GM12878 (cell line): ENCODE measurements around the gene CAB39L.

Experiments used
- BACH1 ChIP-seq: fragments of 450-650 bp; IDR thresholded peaks from 2 replicates; pipeline ENCODE4 v1.6.1; 2017; ENCODE audit warnings: mild to moderate bottlenecking, borderline replicate concordance
- CEBPB ChIP-seq, 2 experiments: fragments of 150-350 bp in 1 of 2; IDR thresholded peaks; 2 replicates each; pipeline ENCODE4 v1.6.1; 2012 to 2014; ENCODE audit warnings: low read depth in 2 of 2, low read length in 2 of 2, borderline replicate concordance in 1 of 2, inconsistent platforms in 1 of 2
- CTCF ChIP-seq, 3 experiments: IDR thresholded peaks in 2 of 3; conservative IDR thresholded peaks in 1 of 3; 2 replicates each; pipeline ENCODE4 v1.5.1; 2011; ENCODE audit warnings: low read depth in 3 of 3, low read length in 3 of 3, mild to moderate bottlenecking in 3 of 3, control low read depth in 2 of 3, moderate library complexity in 2 of 3, inconsistent platforms in 1 of 3, mixed read lengths in 1 of 3; ENCODE audit not compliant: control insufficient read depth in 2 of 3, insufficient read depth in 1 of 3; ENCODE audit errors: extremely low read depth in 1 of 3
- ESRRA ChIP-seq: IDR thresholded peaks from 2 replicates; pipeline ENCODE4 v1.6.1; 2012; ENCODE audit warnings: mild to moderate bottlenecking, low read length, improper control_type of control experiment
- FOXM1 ChIP-seq: IDR thresholded peaks from 2 replicates; pipeline ENCODE4 v1.6.1; 2012; ENCODE audit warnings: low read depth, mild to moderate bottlenecking, inconsistent platforms, low read length, moderate library complexity
- GATAD2B ChIP-seq: fragments of 450-650 bp; conservative IDR thresholded peaks from 2 replicates; pipeline ENCODE4 v1.6.1; 2017; ENCODE audit warnings: low read depth, mild to moderate bottlenecking, moderate library complexity
- NR2C2 ChIP-seq: IDR thresholded peaks from 2 replicates; pipeline ENCODE4 v1.6.1; 2011; ENCODE audit warnings: borderline replicate concordance, low read depth; ENCODE audit not compliant: control insufficient read depth, insufficient read length
- POLR2AphosphoS5 ChIP-seq: IDR thresholded peaks from 2 replicates; pipeline ENCODE4 v1.6.1; 2011; ENCODE audit warnings: mild to moderate bottlenecking, low read length, inconsistent platforms
- PRDM15 ChIP-seq: fragments of 450-650 bp; formaldehyde crosslinking; IDR thresholded peaks from 2 replicates; pipeline ENCODE4 v1.4.0; 2020; ENCODE audit warnings: mild to moderate bottlenecking, moderate library complexity
- RAD51 ChIP-seq: fragments of 450-650 bp; IDR thresholded peaks from 2 replicates; pipeline ENCODE4 v1.6.1; 2016; ENCODE audit warnings: moderate library complexity, mild to moderate bottlenecking, inconsistent platforms
- TAF1 ChIP-seq: IDR thresholded peaks from 2 replicates; pipeline ENCODE4 v1.6.1; 2011; ENCODE audit warnings: mild to moderate bottlenecking, low read depth, low read length, borderline replicate concordance
- USF2 ChIP-seq: IDR thresholded peaks from 2 replicates; pipeline ENCODE4 v1.6.1; 2011; ENCODE audit warnings: low read depth, low read length, improper control_type of control experiment, borderline replicate concordance
- ZNF274 ChIP-seq: IDR thresholded peaks from one replicate; pipeline ENCODE4 v1.8.0; 2011; ENCODE audit not compliant: insufficient read length, insufficient read depth

GRCh38 chr13:49307365-49307764, 136.5 kb downstream of the CAB39L start:
- TF ChIP-seq ESRRA: no peak
- TF ChIP-seq NR2C2: no peak
- no peak for TF ChIP-seq BACH1
- TF ChIP-seq ZNF274: no peak
- no peak for TF ChIP-seq TAF1
- no peak for TF ChIP-seq CTCF (IDR thresholded peaks at IDR 0.05 in 2 of 3, conservative IDR thresholded peaks at IDR 0.05 in 1 of 3; ENCODE audit: control insufficient read depth in 2 of 3, extremely low read depth in 1 of 3, insufficient read depth in 1 of 3, low read depth in 3 of 3, low read length in 3 of 3)
- no peak for TF ChIP-seq USF2
- TF ChIP-seq POLR2AphosphoS5: no peak
- TF ChIP-seq RAD51: no peak
- TF ChIP-seq CEBPB (IDR thresholded peaks at IDR 0.05; ENCODE audit: borderline replicate concordance in 1 of 2, low read depth in 2 of 2, low read length in 2 of 2): no peak
- no peak for TF ChIP-seq FOXM1
- TF ChIP-seq GATAD2B: no peak
- TF ChIP-seq PRDM15 (CRISPR knock-in tag): no peak
